Esophagus muscularis mucosa (tissue), 3 donors: Measurements from ENCODE around the gene LARP4B.

Experiments
- EP300 ChIP-seq: sonication (generic); formaldehyde crosslinking; IDR thresholded peaks from one replicate; pipeline ENCODE4 v1.6.1; 2017; ENCODE audit warnings: antibody characterized with exemption
- POLR2AphosphoS5 ChIP-seq, 2 donors: sonication (generic); formaldehyde crosslinking; IDR thresholded peaks; one replicate each; pipeline ENCODE4 v1.6.1; 2017; ENCODE audit warnings: antibody characterized with exemption in 2 of 2

DNA sequence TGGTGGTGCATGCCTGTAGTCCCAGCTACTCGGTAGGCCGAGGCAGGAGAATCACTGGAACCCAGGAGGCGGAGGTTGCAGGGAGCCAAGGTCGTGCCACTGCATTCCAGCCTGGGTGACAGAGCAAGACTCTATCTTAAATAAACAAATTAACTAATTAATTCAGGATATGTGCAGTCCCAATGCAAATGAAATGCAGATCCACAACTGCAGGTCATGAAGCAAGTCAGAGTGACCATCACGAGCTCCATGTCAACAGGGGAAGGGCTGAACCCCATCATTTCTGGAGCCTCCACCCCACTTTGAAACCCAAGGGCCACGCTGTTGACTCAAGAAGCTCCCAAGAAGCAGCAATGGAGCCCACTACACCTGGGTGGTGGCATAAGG lies 115.4 kb downstream of the LARP4B start:
- TF ChIP-seq POLR2AphosphoS5 (IDR thresholded peaks at IDR 0.05) (no peak), EP300 (no peak)
